MCF 10A (cell line): Measurements from ENCODE around the gene SPARC. TPM values are rescaled to one million over a fixed set of nuclear protein-coding genes. Genes with fewer than 3 reads are reported as not detected.

Experiments used
- BruUV-seq: library from RNA; stranded (reverse); fragments of 400-500 nt; replicated peaks from 2 replicates; lab custom pipeline; 2021; lab: Mats Ljungman, UMichigan
- CTCF ChIA-PET: fragments of 300-600 bp; sonication (Branson Sonifier 250); formaldehyde crosslinking; extraction: SDS; loops from one replicate; lab custom pipeline; 2021; ENCODE audit warnings: antibody characterized with exemption, inconsistent platforms; lab: Yijun Ruan, JAX
- POLR2A ChIA-PET: fragments of 300-600, 350-650 bp; sonication (Branson Sonifier 250); formaldehyde crosslinking; extraction: SDS; loops from one replicate; lab custom pipeline; 2020; ENCODE audit warnings: antibody characterized with exemption, inconsistent platforms; lab: Yijun Ruan, JAX
- DNase-seq: peaks from one replicate; pipeline ENCODE4 v3.0.0-alpha.2; 2018; ENCODE audit not compliant: unreplicated experiment
- H3K27ac Mint-ChIP-seq: one replicate; pipeline ENCODE4 v1.8.0; 2022; ENCODE audit warnings: mild to moderate bottlenecking, low read depth, mixed read lengths; ENCODE audit not compliant: unreplicated experiment
- H3K27me3 Mint-ChIP-seq: one replicate; pipeline ENCODE4 v1.8.0; 2022; ENCODE audit warnings: mixed read lengths; ENCODE audit not compliant: insufficient read depth, unreplicated experiment
- H3K36me3 Mint-ChIP-seq: one replicate; pipeline ENCODE4 v1.8.0; 2022; ENCODE audit warnings: mild to moderate bottlenecking, moderate library complexity, mixed read lengths; ENCODE audit not compliant: insufficient read depth, unreplicated experiment
- H3K4me1 Mint-ChIP-seq: one replicate; pipeline ENCODE4 v1.8.0; 2022; ENCODE audit warnings: mixed read lengths; ENCODE audit not compliant: insufficient read depth, unreplicated experiment
- H3K4me3 Mint-ChIP-seq: one replicate; pipeline ENCODE4 v1.8.0; 2022; ENCODE audit warnings: mild to moderate bottlenecking, moderate library complexity, mixed read lengths; ENCODE audit not compliant: unreplicated experiment
- H3K9me3 Mint-ChIP-seq: one replicate; pipeline ENCODE4 v1.8.0; 2022; ENCODE audit warnings: mixed read lengths; ENCODE audit not compliant: unreplicated experiment
- CTCF ChIP-seq: fragments of 200-600 bp; IDR thresholded peaks from one replicate; pipeline ENCODE4 v1.8.0; 2022; ENCODE audit warnings: antibody characterized with exemption, mild to moderate bottlenecking; ENCODE audit not compliant: unreplicated experiment
- intact Hi-C: fragments of 100-400 bp; cut with micrococcal nuclease; formaldehyde crosslinking; loops from 2 replicates; pipeline ENCODE4 v1.14.1; 2022
- total RNA-seq: library from RNA; stranded (reverse); gene quantifications from 2 replicates; pipeline ENCODE4 v1.2.3, GENCODE V29; 2022

Gene SPARC
- total RNA-seq, 1 experiment from 2014 or later = 32.6 TPM

- ChIA-PET CTCF (interaction anchor here (0.7 to 18.4 kb wide), 9 partner anchors 10 to 226 kb away, joined by 3 to 174 read pairs (median 4); partner anchors contain the start of gene SLC36A1), POLR2A (interaction anchor here (0.6 to 22.5 kb wide), 8 partner anchors 9 to 158 kb away, joined by 3 to 535 read pairs (median 57); partner anchors contain the start of gene FAT2)
- TF ChIP-seq CTCF = no peak
- H3K4me1 Mint-ChIP-seq = peaks cover 41% of the 10 kb centered on the region
- H3K27ac Mint-ChIP-seq = no peak overlapping the region
- intact Hi-C loops = no loop called here
- no peaks in the 10 kb centered on the region for H3K27me3 Mint-ChIP-seq
- H3K36me3 Mint-ChIP-seq = no peaks in the 10 kb centered on the region
- BruUV-seq = no TSS peak
- H3K4me3 Mint-ChIP-seq = no peak overlapping the region
- H3K9me3 Mint-ChIP-seq = no peaks in the 10 kb centered on the region
- DNase-seq = peak; percentile 47
Measured at GRCh38 chr5:151611127-151611775, 75.5 kb downstream of the SPARC start.

Other genes starting within 250 kb of the SPARC start
- gene SLC36A1, start 239.3 kb downstream of the SPARC start, total RNA-seq = 10.4 and 16.2 TPM in 2 replicates
- gene FAT2, start 95.6 kb downstream of the SPARC start, total RNA-seq = 5.9 and 9.9 TPM in 2 replicates
- gene ATOX1, start 71.7 kb upstream of the SPARC start, total RNA-seq = 155 and 168 TPM in 2 replicates
- gene G3BP1, start 85.0 kb upstream of the SPARC start, total RNA-seq = 279 and 282 TPM in 2 replicates
- gene GLRA1, start 237.9 kb upstream of the SPARC start, total RNA-seq = not detected in 2 replicates